H1 (cell line): ENCODE measurements around the gene RIOK3.

Experiments used
- CTCF ChIP-seq, 3 experiments: IDR thresholded peaks; 1 replicate in 2 of 3; 2 replicates in 1 of 3; pipeline versions ENCODE4 v1.5.1 to v1.6.1; 2011; ENCODE audit warnings: low read length in 3 of 3, mild to moderate bottlenecking in 3 of 3, inconsistent platforms in 2 of 3, low read depth in 1 of 3, moderate library complexity in 1 of 3; ENCODE audit not compliant: insufficient read depth in 1 of 3; ENCODE audit errors: control extremely low read depth in 1 of 3
- EP300 ChIP-seq, 2 experiments: IDR thresholded peaks; 1 replicate in 1 of 2; 2 replicates in 1 of 2; pipeline ENCODE4 v1.6.1; 2011 to 2012; ENCODE audit warnings: low read depth in 2 of 2, low read length in 2 of 2, mild to moderate bottlenecking in 2 of 2, borderline replicate concordance in 1 of 2, inconsistent platforms in 1 of 2, moderate library complexity in 1 of 2
- EZH2 ChIP-seq: fragments of 200-600 bp; sonication (generic); IDR thresholded peaks from 2 replicates; pipeline ENCODE4 v1.7.1; 2012; ENCODE audit warnings: low read depth, mild to moderate bottlenecking, moderate library complexity, low read length, inconsistent platforms; ENCODE audit not compliant: severe bottlenecking
- GTF2F1 ChIP-seq: IDR thresholded peaks from 2 replicates; pipeline ENCODE4 v1.6.1; 2012; ENCODE audit warnings: low read depth, low read length, improper control_type of control experiment, borderline replicate concordance
- POLR2AphosphoS5 ChIP-seq: IDR thresholded peaks from 2 replicates; pipeline ENCODE4 v1.6.1; 2011; ENCODE audit warnings: low read depth, low read length
- SIX5 ChIP-seq: IDR thresholded peaks from 2 replicates; pipeline ENCODE4 v1.6.1; 2011; ENCODE audit warnings: mild to moderate bottlenecking, low read depth, low read length
- SP1 ChIP-seq: IDR thresholded peaks from 2 replicates; pipeline ENCODE4 v1.6.1; 2011; ENCODE audit warnings: low read depth, low read length
- TF ChIP-seq, protein P1 (sequence below): IDR thresholded peaks from 2 replicates; pipeline ENCODE4 v1.6.1; 2011; ENCODE audit warnings: low read length, improper control_type of control experiment

DNA sequence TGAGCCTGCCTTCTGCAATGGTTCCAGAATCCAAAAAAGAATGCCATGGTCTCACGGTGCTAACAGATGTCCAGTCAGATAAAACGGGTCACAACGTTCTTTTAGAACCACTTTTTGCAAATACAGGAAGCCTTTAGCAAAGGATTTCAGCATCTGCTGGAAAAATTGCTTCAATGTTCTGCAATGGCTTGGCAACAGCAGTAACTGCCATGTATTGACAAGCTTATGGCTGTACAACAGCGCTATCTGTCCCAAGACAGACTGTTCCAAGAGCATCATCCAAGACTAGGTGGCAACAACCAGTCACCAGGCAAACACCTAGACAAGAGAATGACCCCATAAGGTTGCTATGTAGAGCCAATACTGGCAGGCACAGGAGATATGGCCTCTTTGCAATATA lies 37.6 kb upstream of the RIOK3 start:
- TF ChIP-seq GTF2F1: no peak
- no peak for TF ChIP-seq CTCF (IDR thresholded peaks at IDR 0.05; ENCODE audit: control extremely low read depth in 1 of 3, insufficient read depth in 1 of 3, low read depth in 1 of 3, low read length in 3 of 3)
- TF ChIP-seq POLR2AphosphoS5: no peak
- TF ChIP-seq, protein P1, sequence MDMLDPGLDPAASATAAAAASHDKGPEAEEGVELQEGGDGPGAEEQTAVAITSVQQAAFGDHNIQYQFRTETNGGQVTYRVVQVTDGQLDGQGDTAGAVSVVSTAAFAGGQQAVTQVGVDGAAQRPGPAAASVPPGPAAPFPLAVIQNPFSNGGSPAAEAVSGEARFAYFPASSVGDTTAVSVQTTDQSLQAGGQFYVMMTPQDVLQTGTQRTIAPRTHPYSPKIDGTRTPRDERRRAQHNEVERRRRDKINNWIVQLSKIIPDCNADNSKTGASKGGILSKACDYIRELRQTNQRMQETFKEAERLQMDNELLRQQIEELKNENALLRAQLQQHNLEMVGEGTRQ: no peak
- no peak for TF ChIP-seq SP1
- TF ChIP-seq EZH2: no peak
- TF ChIP-seq EP300 (IDR thresholded peaks at IDR 0.05; ENCODE audit: borderline replicate concordance in 1 of 2, low read depth in 2 of 2, low read length in 2 of 2): no peak
- TF ChIP-seq SIX5: no peak
